ENCODE results near the gene RERG. TPM values are rescaled to one million over a fixed set of nuclear protein-coding genes. Genes with fewer than 3 reads are reported as not detected.

Gene RERG
- total RNA-seq, 2 experiments from 2014 or later = not detected

GRCh38 chr12:15216036-15216889 is 5.0 kb downstream of the RERG start:
- CTCF ChIA-PET = interaction anchor here (0.9 kb wide), 1 partner anchor 209 kb away, joined by 3 read pairs; no protein-coding TSS in a partner anchor
- intact Hi-C loops (cut with micrococcal nuclease) = no loop called here
- no peak for TF ChIP-seq CTCF (IDR thresholded peaks at IDR 0.05)
- DNase-seq = no peak
- no peaks in the 10 kb centered on the region for H3K36me3 Mint-ChIP-seq (ENCODE audit: low read depth)
- peaks cover 16% of the 10 kb centered on the region for H3K27me3 Mint-ChIP-seq
- no peak for ATAC-seq
- H3K4me3 Mint-ChIP-seq = no peak overlapping the region
- H3K4me1 Mint-ChIP-seq (ENCODE audit: low read depth) = no peaks in the 10 kb centered on the region
- POLR2A ChIA-PET = no interaction called here
- no peaks in the 10 kb centered on the region for H3K9me3 Mint-ChIP-seq
- H3K27ac Mint-ChIP-seq = no peak overlapping the region

- Mint-ChIP-seq H3K9me3 (no peaks in the 10 kb centered on the region), H3K4me3 (no peak overlapping the region), H3K27me3 (peaks cover 10% of the 10 kb centered on the region), H3K4me1 (ENCODE audit: low read depth) (no peaks in the 10 kb centered on the region), H3K27ac (no peak overlapping the region), H3K36me3 (ENCODE audit: low read depth) (no peaks in the 10 kb centered on the region)
- TF ChIP-seq CTCF (IDR thresholded peaks at IDR 0.05) = no peak
- ChIA-PET CTCF (no interaction called here), POLR2A (no interaction called here)
- intact Hi-C loops (cut with micrococcal nuclease) = no loop called here
- DNase-seq = no peak
- ATAC-seq = no peak
Observed at GRCh38 chr12:15214851-15215601, 6.2 kb downstream of the RERG start.

GRCh38 chr12:15212930-15213329 is 8.3 kb downstream of the RERG start:
- no peak overlapping the region for H3K4me3 Mint-ChIP-seq
- DNase-seq = no peak
- POLR2A ChIA-PET = no interaction called here
- H3K27ac Mint-ChIP-seq = no peak overlapping the region
- TF ChIP-seq CTCF (IDR thresholded peaks at IDR 0.05) = no peak
- H3K4me1 Mint-ChIP-seq (ENCODE audit: low read depth) = no peaks in the 10 kb centered on the region
- CTCF ChIA-PET = interaction anchor here (1.9 kb wide), 1 partner anchor 9 kb away, joined by 15 read pairs; the partner anchor contains the start of gene RERG
- intact Hi-C loops (cut with micrococcal nuclease) = no loop called here
- no peaks in the 10 kb centered on the region for H3K36me3 Mint-ChIP-seq (ENCODE audit: low read depth)
- no peaks in the 10 kb centered on the region for H3K9me3 Mint-ChIP-seq
- peaks cover 10% of the 10 kb centered on the region for H3K27me3 Mint-ChIP-seq
- no peak for ATAC-seq

GRCh38 chr12:15209782-15210181 is 11.4 kb downstream of the RERG start:
- Mint-ChIP-seq H3K4me1 (ENCODE audit: low read depth) (no peaks in the 10 kb centered on the region), H3K4me3 (no peak overlapping the region), H3K9me3 (no peaks in the 10 kb centered on the region), H3K27ac (no peak overlapping the region), H3K36me3 (ENCODE audit: low read depth) (no peaks in the 10 kb centered on the region), H3K27me3 (peaks cover 8% of the 10 kb centered on the region)
- TF ChIP-seq CTCF (IDR thresholded peaks at IDR 0.05) = no peak
- POLR2A ChIA-PET = no interaction called here
- no peak for ATAC-seq
- intact Hi-C loops (cut with micrococcal nuclease) = no loop called here
- no peak for DNase-seq
- CTCF ChIA-PET = interaction anchor here (0.7 kb wide), 1 partner anchor 116 kb away, joined by 3 read pairs; no protein-coding TSS in a partner anchor
